ENCODE results near the gene MANEAL. TPM values are rescaled to one million over a fixed set of nuclear protein-coding genes. Genes with fewer than 3 reads are reported as not detected.

Gene MANEAL
- total and polyA plus RNA-seq, 12 donors: 0.66 to 3.1 (median 1.4) TPM

DNA sequence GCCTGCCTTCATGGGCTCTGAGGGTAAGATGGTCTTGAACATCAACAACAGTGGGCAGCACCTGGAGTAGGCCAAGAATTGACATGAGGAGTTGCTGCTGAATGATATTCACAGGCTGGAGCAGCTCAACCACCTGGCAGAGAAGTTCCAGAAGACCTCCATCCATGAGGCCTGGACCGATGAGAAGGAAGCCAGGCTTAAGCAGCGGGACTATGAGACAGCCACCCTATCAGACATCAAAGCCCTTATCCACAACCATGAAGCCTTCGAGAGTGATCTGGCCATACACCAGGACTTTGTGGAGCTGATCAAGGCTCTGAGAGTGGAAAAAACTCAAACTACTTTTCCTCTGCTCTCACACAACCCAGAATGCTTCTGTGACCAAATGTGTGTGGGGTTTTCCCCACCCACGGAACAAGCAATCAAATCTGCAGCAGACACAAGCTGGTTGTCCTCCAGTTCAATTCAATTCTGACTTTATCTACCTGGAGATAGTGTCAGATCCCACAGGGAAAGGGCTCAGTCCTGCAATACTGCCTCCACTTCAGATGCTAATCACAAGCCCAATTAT lies 16.6 kb upstream of the MANEAL start:
- DNase-seq: no peak
- Histone ChIP-seq H3K9me3 (peaks cover 0 to 5% (median 0%) of the 10 kb centered on the region in 11 donors), H3K36me3 (no peaks in the 10 kb centered on the region), H3K27me3 (peaks cover 0 to 13% (median 4%) of the 10 kb centered on the region in 7 donors), H3K4me3 (no peak overlapping the region), H3K27ac (no peak overlapping the region), H3K4me1 (no peaks in the 10 kb centered on the region)
- intact Hi-C loops (cut with DNase I): no loop called here
- TF ChIP-seq CTCF (IDR thresholded peaks at IDR 0.05): no peak
- 69 to 70% methylated on average over 4 of the region's 4 CpGs for WGBS, 2 donors
- ATAC-seq: no peak

- intact Hi-C loops (cut with DNase I): no loop called here
- H3K4me3 ChIP-seq: no peak overlapping the region
These were observed 15.0 kb upstream of the MANEAL start for GRCh38 chr1:37778654-37779053.

GRCh38 chr1:37782491-37782890 lies 11.2 kb upstream of the MANEAL start:
- Histone ChIP-seq H3K36me3 (no peaks in the 10 kb centered on the region), H3K4me3 (no peak overlapping the region), H3K4me1 (no peaks in the 10 kb centered on the region), H3K27ac (no peak overlapping the region), H3K27me3 (peaks cover 0 to 41% (median 26%) of the 10 kb centered on the region in 7 donors), H3K9me3 (no peaks in the 10 kb centered on the region)
- no peak for TF ChIP-seq CTCF (IDR thresholded peaks at IDR 0.05)
- 74 to 82% methylated on average over 17 of the region's 17 CpGs for WGBS, 2 donors
- DNase-seq (no peak), ATAC-seq (no peak)
- intact Hi-C loops (cut with DNase I): no loop called here

More at GRCh38 chr1:37778654-37779053, 15.0 kb upstream of the MANEAL start:
- 79 to 92% methylated on average over 3 of the region's 3 CpGs for WGBS, 2 donors
- DNase-seq (no peak), ATAC-seq (no peak)
- Histone ChIP-seq H3K27me3 (peaks cover 0 to 23% (median 11%) of the 10 kb centered on the region in 7 donors), H3K9me3 (peaks cover 0 to 2% (median 0%) of the 10 kb centered on the region in 11 donors), H3K4me1 (no peaks in the 10 kb centered on the region), H3K36me3 (no peaks in the 10 kb centered on the region), H3K27ac (no peak overlapping the region)
- no peak for TF ChIP-seq CTCF (IDR thresholded peaks at IDR 0.05)

DNA sequence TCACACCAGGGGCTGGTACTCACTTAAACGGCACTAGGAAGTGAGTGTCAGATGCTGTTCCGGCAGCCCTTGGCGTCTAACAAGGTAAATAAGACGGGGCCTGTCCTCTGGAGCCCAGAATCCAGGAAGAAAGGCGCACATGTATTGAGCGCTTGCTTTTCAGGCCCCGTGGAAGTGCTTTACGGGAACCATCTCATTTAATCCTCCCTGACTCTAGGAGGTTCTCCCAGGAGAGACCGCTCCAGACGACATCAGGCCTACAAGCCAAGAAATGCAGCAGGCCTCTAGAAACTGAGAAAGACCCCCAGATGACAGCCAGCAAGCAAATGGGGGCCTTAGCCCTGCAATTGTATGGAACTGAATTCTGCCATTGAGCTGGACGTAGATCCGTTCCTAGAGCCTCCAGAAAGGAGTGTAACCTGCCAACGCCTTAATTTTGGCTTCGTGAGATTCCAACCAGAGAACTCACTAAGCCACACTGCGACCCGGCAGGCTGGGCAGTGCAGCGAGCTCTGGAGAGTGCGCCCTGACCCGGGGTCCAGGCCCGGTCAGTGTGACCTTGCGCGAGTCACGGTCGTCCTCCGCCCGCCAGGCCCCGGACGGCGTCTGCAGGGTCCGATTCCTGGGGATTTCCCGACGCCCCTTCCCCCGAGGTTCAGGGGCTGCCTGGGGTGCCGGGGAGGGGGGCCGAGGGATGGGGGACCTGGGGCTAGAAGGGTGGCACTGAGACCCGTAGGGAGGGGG lies 532 bp upstream of the MANEAL start:
- ATAC-seq: no peak
- intact Hi-C loops (cut with DNase I): no loop called here
- no peak for TF ChIP-seq CTCF (IDR thresholded peaks at IDR 0.05)
- WGBS, 2 donors: 28 to 31% methylated on average over 36 of the region's 36 CpGs
- H3K9me3 ChIP-seq: no peaks in the 10 kb centered on the region
- H3K4me3 ChIP-seq: peak overlapping the region in 9 of 10 donors; percentile 48 to 67 (median 59)
- no peak for DNase-seq
- H3K27ac ChIP-seq: no peak overlapping the region
- peaks cover 0 to 22% (median 16%) of the 10 kb centered on the region in 9 donors for H3K4me1 ChIP-seq
- peaks cover 0 to 53% (median 15%) of the 10 kb centered on the region in 7 donors for H3K27me3 ChIP-seq
- H3K36me3 ChIP-seq: no peaks in the 10 kb centered on the region
